NCI-H128 (cell line): ENCODE results near the gene CTSZ.
A peak's percentile ranks its signal among the peaks of the same experiment; 100 is the strongest.

Source experiments
- DNase-seq: peaks from one replicate; lab custom pipeline; 2025; ENCODE audit not compliant: unreplicated experiment; lab: John Stamatoyannopoulos, UW

The CTSZ gene

DNA sequence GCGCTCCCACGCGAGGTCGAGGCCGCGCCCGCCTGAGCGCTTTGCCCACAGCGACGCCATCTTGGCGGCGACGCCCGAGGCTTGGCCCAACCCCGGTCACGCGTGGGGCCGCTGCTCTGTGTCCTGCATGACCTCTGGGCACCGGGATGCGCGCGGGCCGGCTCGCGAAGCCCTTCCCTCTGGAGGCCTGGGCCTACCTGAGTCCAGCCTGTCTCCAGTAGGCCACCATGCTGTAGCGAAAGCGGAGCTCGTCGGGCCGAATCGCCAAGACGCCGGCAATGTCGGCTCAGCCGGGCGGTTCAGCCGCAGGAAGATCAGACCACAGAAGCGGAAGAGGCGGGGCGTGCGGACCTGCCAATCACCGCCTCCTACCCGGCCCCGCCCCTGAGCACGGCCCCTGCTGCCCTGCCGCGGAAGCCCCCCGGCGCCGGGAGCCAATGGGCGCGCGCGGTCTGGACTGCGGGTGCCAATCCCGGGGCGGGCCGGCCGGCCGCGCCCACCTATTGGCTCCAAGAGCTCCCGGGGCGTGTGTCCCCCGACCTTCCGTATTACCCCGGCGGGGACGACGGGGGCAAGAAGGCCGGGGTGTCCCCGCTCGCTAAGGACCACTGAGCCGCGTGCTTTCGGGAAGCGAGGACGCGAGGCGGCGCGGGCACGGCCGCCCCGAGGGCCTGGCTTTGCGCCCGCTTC lies 25.1 kb upstream of the CTSZ start, which contains the start of gene ATP5F1E:
TSS of gene ATP5F1E (minus strand) at position 313 of the 690 bp plus-strand sequence. CDS start at position 229, 84 bp downstream.
- DNase-seq, result peak; percentile 91

GRCh38 chr20:59031564-59032022 lies 24.5 kb upstream of the CTSZ start:
- DNase-seq, result no peak

DNA sequence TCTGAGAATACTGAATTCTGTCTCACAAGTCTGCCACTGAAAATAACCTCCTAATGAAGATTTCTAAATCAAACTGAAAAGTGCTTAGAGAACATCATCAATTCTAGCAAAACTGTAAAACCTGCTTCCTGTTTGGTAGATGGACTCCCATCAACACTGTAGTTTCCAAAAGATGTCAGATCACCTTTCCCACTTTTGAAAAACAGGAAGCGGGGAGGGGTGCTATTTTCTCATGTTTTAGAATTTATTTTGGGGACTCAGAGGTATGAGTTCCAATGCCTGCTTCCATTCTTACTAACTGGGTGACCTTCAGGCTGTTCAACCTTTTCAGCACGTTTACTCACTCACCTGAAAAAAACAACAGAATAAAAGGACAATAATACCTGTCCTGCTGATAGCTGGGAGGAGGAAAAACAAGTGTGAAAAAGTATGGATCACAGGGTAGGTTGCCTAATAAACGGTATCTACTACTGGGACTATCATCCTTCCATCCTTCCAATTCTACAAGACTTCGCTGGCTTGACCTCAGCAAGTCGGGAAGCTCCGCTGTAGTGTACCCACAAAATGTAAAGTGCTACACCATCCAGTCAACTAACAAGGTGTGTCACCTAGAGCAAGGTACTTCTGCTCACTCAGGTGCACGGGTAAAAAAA lies 24.0 kb upstream of the CTSZ start:
- no peak for DNase-seq

- DNase-seq, result no peak
These were observed 21.8 kb upstream of the CTSZ start for GRCh38 chr20:59028812-59029211.

DNA sequence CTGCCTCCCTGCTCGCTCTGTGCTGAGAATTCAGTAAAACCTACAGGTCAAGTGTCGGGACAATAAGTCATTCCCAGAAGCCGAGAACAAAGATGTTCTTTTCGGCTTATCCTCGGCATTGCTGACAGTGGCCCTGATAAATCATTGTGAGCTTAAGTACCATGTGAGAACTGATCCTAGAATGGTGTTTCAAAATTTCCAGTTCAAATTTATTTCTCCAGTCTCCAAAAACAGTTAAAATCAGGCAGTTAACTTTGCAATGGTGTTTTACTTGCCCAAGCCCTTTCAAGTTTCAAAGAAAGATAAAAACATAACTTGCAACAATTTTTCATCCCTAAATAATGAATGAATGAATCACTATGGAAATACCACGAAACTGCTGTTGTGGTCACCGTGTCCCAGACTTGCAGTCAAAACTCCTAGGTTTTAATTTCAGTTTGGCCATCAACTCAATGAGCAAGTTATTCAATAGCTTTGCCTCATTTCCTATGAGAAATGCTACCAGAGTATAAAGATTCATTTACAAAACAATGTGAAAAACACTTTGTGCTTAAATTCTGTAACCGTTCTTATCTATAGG lies 20.8 kb upstream of the CTSZ start:
- no peak for DNase-seq

DNA sequence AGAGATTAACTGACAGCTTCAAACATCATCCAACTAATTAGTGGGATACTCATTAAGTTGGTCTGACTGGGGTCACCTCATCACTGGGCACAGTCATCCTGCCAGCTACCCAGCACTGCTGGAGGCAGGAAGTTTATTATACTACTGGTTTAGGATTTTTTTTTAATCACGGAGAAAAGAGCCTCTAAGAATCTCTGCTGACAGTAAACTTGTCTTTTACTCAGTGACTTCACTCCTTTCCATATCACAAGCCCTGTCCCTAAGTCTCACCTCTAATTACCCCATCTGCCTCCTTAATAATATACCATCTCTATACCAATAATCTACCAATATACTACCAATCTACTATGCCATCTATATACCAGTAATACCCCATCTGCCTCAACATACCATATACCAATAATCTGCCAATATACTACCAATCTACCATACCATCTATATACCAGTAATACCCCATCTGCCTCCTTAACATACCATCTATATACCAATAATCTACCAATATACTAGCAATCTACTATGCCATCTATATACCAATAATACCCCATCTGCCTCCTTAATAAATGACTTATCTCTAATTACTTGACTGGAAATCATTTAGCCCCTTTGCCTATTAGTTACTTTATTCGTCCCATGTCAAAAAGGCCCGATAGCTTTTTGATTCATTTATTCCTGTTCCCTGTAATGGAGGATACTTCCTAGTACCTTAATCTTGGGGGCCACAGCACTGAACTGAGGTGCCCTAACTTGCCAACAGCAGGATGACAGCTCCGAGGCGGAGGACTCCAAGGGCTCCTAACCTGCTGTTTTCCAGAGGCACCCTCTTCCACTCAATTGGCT lies 20.1 kb upstream of the CTSZ start:
- DNase-seq, result no peak

DNA sequence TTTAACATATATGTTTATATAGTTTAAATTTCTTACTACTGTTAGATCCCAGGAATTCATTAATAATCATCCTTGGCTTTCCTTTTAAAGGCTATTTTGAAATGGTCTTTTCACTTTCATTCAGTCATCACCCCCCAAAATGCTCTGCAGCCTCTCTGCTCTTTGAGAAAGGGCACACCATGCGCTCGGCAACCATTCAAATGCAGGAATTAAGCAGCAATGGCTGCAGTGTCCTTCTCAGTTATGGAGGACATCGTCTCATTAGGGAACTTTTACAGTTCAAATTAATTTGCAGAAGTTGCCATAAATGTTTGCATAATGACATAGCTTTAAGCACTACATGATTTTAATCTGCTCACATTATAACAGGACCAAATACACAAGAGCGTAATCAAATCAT lies 18.5 kb upstream of the CTSZ start:
- DNase-seq, result no peak

DNA sequence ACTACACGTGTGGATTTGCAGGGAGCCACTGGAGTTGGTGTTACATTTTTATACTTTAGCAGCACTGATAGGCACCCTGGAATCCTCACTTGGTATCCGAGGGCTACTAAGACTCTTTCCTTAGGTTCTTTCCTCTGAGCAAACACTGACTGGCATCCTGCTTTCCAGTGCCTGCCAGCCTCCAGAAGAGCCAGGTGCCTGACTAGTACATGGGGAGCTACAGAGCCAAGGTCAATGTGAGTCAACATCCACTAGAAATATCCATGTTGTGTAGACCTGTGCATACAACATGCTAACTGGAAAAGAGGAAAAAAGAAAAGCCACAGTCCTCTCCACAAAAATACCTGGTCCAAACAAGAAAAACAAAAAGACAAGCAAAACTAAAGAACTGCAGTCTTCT lies 18.0 kb upstream of the CTSZ start:
- DNase-seq, result no peak

DNA sequence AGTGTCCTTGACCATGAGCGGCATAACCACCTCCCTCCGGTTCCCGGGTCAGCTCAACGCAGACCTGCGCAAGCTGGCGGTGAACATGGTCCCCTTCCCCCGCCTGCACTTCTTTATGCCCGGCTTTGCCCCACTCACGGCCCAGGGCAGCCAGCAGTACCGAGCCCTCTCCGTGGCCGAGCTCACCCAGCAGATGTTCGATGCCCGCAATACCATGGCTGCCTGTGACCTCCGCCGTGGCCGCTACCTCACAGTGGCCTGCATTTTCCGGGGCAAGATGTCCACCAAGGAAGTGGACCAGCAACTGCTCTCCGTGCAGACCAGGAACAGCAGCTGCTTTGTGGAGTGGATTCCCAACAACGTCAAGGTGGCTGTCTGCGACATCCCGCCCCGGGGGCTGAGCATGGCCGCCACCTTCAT lies 17.1 kb upstream of the CTSZ start:
- no peak for DNase-seq

DNA sequence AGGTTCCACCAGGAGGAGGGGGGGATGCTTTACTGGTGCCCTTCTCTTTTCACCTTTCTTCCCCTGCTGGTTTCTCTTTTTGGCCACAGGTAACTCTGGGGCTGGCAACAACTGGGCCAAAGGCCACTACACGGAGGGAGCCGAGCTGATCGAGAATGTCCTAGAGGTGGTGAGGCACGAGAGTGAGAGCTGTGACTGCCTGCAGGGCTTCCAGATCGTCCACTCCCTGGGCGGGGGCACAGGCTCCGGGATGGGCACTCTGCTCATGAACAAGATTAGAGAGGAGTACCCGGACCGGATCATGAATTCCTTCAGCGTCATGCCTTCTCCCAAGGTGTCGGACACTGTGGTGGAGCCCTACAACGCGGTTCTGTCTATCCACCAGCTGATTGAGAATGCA lies 16.6 kb upstream of the CTSZ start:
- no peak for DNase-seq

DNA sequence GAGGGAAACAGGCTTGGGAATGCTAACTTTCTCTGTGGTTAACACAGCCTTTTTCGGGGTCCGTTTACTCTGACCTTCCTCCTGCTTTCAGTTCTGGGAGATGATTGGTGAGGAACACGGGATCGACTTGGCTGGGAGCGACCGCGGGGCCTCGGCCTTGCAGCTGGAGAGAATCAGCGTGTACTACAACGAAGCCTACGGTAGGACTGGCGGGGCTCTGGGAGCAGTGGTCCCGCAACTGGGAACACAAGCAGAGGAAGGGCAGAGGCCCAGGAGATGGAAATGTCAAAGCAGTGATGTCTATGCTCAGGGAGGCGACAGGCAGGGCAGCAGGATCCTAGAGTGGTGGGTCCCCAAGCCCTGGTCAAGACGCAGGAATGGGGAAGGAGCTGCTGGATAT lies 15.7 kb upstream of the CTSZ start:
- DNase-seq, result no peak

DNA sequence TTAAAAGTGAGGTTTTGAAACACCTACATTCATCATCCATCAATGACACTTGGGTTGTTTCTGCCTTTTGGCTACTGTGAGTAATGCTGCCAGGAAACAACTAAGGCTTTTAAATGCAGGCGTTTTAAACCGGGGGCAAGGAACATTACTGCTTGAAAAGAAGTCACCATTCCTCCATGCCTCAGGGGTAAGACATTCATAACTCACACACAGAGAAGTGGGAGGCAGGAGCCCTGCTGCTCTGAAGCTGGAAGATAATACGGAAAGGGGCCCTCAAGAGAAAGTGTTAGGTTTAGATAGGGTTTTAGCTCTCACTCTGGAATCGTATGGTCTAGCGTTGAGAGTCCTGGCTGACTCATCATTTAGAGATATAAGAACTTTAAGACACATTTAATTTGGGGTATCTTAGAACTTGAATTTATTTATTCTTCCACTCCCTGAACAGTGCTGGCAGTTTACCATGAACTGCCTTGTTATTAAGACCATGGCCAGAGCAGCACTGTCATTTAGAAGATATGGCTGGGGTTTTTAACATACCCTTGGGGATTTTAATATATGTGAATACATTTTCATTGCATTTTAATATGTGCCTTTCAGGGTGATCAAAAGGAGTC lies 14.0 kb upstream of the CTSZ start:
- DNase-seq, result no peak

DNA sequence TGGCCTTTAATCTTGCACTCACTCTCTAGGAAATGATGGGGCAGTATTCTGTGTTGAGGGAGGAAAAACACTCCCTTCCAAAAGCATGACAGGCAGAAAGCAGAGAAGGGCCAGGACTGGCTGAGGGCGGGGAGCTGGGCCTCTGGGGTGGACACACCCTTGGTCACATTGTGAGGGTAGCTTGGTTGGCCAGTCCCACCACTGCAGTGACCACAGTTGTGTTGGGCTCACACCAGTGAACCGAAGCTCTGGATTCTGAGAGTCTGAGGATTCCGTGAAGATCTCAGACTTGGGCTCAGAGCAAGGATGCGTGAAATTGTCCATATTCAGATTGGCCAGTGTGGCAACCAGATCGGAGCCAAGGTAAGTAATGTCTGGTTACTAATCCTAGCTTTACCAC lies 12.2 kb upstream of the CTSZ start, which contains the start of gene TUBB1:
TSS of gene TUBB1 (plus strand) at position 213 of the 400 bp plus-strand sequence. CDS start at position 307, 94 bp downstream.
- no peak for DNase-seq

DNA sequence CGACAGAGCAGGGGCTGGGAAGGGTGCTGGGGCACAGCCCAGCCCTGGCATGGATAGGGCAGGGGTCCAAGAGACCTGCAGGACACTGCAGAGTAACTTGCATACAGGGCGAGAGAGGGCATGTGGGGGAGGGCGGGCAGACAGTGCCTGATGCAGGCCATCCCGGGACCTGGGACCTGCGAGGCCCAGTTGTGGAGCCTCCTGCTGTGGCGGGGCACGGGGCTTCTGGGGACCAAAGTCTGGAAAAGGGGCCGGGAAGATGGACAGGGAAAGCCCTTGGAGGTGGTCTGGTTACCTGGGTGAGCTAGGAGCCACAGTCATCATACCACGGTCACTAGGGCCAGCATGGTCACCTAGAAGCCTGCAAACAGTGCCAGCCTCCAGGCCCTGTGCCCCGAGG lies 11.8 kb upstream of the CTSZ start:
- no peak for DNase-seq

DNA sequence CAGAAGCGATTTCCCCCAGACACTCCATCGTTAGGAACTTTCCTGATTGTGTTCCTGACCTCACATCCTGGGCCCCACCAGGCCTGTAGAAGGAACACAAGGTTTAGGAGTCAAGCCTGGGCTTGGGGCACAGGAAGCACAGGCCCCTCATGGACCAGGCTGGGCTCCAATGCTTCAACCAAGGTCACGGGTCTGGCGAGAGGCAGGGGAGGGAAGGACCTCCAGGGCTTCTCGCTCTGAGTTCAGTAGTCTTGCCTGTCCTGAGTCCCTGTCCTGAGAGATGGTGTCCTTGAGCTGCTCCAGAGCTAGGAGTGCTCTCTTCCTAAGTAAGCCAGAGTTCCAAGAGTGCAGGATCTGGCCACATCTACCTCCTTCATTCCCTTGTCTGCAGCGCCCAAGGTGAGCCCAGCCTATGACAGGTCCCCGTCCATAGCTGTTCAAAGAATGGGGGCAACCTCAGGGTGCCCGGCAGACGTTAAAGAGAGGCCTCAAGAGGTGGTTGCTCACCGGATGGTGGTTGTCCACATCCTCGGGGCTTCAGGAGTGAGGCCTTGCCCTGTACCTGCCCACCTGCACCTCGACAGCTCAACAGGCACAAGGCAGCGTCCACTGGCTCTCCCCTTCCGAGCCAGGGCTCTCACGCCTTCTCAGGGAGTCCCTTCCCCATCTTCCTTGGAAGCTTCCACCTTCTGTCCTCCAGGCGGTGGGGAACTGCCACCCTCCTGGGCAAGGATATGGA lies 10.6 kb upstream of the CTSZ start:
- no peak for DNase-seq

- no peak for DNase-seq
These were observed 9.9 kb upstream of the CTSZ start for GRCh38 chr20:59016795-59017492.

DNA sequence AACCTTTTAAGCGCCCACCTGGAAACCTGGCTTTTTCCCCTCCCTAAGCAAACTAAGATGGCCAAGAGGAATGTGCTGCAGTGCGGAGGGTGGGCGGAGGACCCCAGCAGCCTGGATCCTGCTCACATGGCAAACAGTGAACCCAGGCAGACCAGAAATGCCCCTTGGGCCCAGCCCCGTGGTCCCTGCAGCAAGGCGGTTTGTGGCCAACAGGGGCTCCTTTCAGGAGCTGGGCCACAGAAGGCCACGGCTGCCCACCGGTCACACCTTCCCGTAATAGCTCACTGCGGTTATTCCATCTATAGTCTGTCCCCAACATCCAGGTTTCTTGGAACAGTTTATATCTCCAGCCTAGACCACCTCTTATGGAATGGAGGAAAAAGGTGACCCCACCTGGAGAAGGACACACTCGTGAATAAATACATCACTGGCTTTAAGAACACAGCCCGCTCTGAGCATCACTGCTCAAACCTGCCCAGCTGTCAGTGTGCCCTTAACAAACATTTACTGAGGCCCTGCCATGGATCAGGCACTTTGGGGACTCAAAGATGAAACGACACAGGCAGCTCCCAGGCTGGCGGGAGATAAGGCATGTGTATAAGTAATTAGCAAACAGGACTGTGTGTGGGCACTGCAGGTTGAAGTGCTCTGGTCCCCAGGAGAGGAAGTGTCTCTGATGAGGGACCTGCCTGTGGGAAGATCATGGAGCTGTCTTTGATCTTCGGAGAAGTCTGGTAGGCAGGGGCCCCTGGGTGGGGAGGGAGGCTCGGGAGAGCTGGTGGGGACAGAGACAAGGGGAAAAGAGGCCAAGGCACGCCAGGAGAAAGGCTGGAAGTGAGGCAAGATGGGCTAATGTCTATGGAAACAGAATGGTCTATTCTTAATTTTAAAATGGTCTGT lies 9.0 kb upstream of the CTSZ start:
- no peak for DNase-seq

DNA sequence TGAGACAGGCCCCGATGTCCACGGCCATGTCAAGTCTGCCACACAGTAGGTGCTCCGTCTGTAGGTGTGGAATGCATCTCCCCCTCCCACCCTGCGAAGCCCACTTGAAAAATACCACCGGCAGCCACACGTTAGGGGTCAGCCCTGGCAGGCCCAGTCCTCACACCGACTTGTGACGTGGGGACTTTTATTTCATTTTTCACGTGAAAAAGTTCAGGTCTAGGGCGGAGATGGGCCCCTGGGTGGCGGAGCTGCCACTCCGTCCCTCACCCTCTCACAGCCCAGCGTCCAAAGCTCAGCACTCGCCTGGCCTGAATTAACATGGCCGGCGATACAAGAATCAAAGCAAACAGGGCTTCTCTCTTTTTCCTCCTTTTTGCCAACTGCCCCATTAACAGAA lies 8.4 kb upstream of the CTSZ start:
- no peak for DNase-seq
